ENCODE measurements around the gene SP8. TPM values are rescaled to one million over a fixed set of nuclear protein-coding genes. Genes with fewer than 3 reads are reported as not detected.

SP8 gene
- polyA plus RNA-seq, 1 experiment: not detected

GRCh38 chr7:20798081-20798693 is 11.5 kb upstream of the SP8 start:
- ChIA-PET POLR2A (interaction anchor here (0.5 kb wide), 1 partner anchor 18 kb away, joined by 3 read pairs; no protein-coding TSS in a partner anchor), CTCF (interaction anchor here (0.6 kb wide), 1 partner anchor 387 kb away, joined by 5 read pairs; no protein-coding TSS in a partner anchor)
- H3K9me3 ChIP-seq (ENCODE audit: control insufficient read depth, insufficient read depth, low read length): peaks cover 3% of the 10 kb centered on the region; the same call in 1 of the 2 replicates
- peak overlapping the region; percentile 44 for H3K4me3 ChIP-seq (ENCODE audit: low read depth, low read length)
- no peak for TF ChIP-seq CTCF (IDR thresholded peaks at IDR 0.05; ENCODE audit: low read depth, low read length)
- H3K27me3 ChIP-seq (ENCODE audit: control insufficient read depth, insufficient read depth, low read length): peaks cover 41% of the 10 kb centered on the region
- DNase-seq (ENCODE audit: low read depth, low spot score): no peak
- no peak overlapping the region for H3K27ac ChIP-seq (ENCODE audit: low read depth, low read length)

- H3K27ac ChIP-seq (ENCODE audit: low read depth, low read length): no peak overlapping the region
- CTCF ChIA-PET: no interaction called here
- TF ChIP-seq CTCF (IDR thresholded peaks at IDR 0.05; ENCODE audit: low read depth, low read length): no peak
- POLR2A ChIA-PET: interaction anchor here (0.5 kb wide), 1 partner anchor 17 kb away, joined by 3 read pairs; no protein-coding TSS in a partner anchor
- peak overlapping the region; percentile 44 for H3K4me3 ChIP-seq (ENCODE audit: low read depth, low read length)
- peaks cover 43% of the 10 kb centered on the region for H3K27me3 ChIP-seq (ENCODE audit: control insufficient read depth, insufficient read depth, low read length)
- no peak for DNase-seq (ENCODE audit: low read depth, low spot score)
- H3K9me3 ChIP-seq (ENCODE audit: control insufficient read depth, insufficient read depth, low read length): peaks cover 3% of the 10 kb centered on the region; the same call in 1 of the 2 replicates
Observed at GRCh38 chr7:20797462-20798080, 10.9 kb upstream of the SP8 start.

GRCh38 chr7:20797042-20797461 is 10.4 kb upstream of the SP8 start:
- no peak for DNase-seq (ENCODE audit: low read depth, low spot score)
- no peak for TF ChIP-seq CTCF (IDR thresholded peaks at IDR 0.05; ENCODE audit: low read depth, low read length)
- H3K27ac ChIP-seq (ENCODE audit: low read depth, low read length): no peak overlapping the region
- ChIA-PET CTCF (no interaction called here), POLR2A (no interaction called here)
- peaks cover 47% of the 10 kb centered on the region for H3K27me3 ChIP-seq (ENCODE audit: control insufficient read depth, insufficient read depth, low read length)
- H3K9me3 ChIP-seq (ENCODE audit: control insufficient read depth, insufficient read depth, low read length): peaks cover 3% of the 10 kb centered on the region; the same call in 1 of the 2 replicates
- no peak overlapping the region for H3K4me3 ChIP-seq (ENCODE audit: low read depth, low read length)

- Histone ChIP-seq H3K4me3 (ENCODE audit: low read depth, low read length) (no peak overlapping the region), H3K9me3 (ENCODE audit: control insufficient read depth, insufficient read depth, low read length) (peaks cover 3% of the 10 kb centered on the region; the same call in 1 of the 2 replicates), H3K27me3 (ENCODE audit: control insufficient read depth, insufficient read depth, low read length) (peaks cover 52% of the 10 kb centered on the region), H3K27ac (ENCODE audit: low read depth, low read length) (no peak overlapping the region)
- DNase-seq (ENCODE audit: low read depth, low spot score): no peak
- POLR2A ChIA-PET: no interaction called here
- no peak for TF ChIP-seq CTCF (IDR thresholded peaks at IDR 0.05; ENCODE audit: low read depth, low read length)
- CTCF ChIA-PET: no interaction called here
Observed at GRCh38 chr7:20796500-20796899, 9.8 kb upstream of the SP8 start.

GRCh38 chr7:20795881-20796280 is 9.2 kb upstream of the SP8 start:
- H3K9me3 ChIP-seq (ENCODE audit: control insufficient read depth, insufficient read depth, low read length): peaks cover 3% of the 10 kb centered on the region; the same call in 1 of the 2 replicates
- DNase-seq (ENCODE audit: low read depth, low spot score): no peak
- H3K4me3 ChIP-seq (ENCODE audit: low read depth, low read length): no peak overlapping the region
- peaks cover 58% of the 10 kb centered on the region for H3K27me3 ChIP-seq (ENCODE audit: control insufficient read depth, insufficient read depth, low read length)
- no peak for TF ChIP-seq CTCF (IDR thresholded peaks at IDR 0.05; ENCODE audit: low read depth, low read length)
- no peak overlapping the region for H3K27ac ChIP-seq (ENCODE audit: low read depth, low read length)
- ChIA-PET CTCF (no interaction called here), POLR2A (no interaction called here)

Measured in AG04450 (cell line).